Activated CD4-positive, CD25-positive, alpha-beta regulatory T cell (primary cell): ENCODE results near the gene NFU1.
"Not testable (repeated sequence)": the region's sequence is repeated elsewhere in the genome, so short reads cannot be mapped to it uniquely, and the experiment has no call there.

Experiments
- DNase-seq, 4 experiments: peaks; one replicate each; lab custom pipeline; 2025; lab: John Stamatoyannopoulos, UW

The NFU1 gene

DNA sequence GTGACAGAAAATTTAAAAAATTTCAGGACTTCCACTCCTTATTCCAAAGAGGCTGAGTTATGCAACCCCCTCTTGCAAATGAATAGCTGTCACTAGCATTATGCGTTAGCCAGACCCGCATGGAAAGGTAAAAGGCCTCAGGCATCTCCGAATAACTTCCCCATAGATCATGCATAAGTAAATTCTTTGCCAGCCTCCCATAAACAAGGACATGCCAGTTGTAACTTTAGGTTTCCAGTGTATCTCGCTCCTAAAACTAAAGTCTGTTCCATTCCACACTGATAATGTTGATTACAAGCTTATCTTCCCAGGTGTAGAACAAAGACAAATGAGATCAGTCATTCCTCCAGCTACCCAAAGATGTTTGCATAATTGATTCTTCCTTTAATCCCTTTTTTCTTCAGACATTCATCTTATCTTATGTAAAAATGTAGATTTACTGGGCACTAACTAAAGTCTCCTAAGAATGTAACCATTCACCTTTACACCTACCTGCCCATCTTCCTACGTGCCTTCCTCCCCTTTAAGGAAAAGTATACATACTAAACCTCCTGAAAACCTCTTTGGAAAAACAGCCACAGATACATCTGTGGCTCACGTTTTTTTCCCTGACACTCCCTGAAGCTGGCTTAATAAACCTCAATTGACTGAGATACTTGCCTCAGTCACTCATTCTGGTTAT is 13.6 kb upstream of the NFU1 start:
- no peak for DNase-seq

GRCh38 chr2:69449906-69450305 is 12.7 kb upstream of the NFU1 start:
- DNase-seq, result no peak

DNA sequence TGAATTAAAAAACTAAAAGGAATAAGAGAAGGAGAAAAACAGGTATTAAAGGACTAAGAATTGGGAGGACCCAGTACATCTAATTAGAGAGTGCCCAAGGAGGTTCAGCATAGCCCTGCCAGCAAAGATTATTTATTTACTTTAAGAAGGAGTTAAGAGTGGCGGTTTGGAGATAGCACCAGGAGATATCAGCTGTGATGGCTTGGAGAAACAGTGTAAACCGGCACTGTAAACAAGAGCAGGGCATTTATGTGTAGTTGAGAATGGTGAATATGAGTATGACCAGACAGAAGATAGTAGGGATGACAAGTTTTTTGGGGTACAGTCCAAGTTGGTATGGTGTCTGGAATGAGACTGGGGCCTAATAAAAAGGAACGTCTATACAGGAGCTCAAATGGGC is 6.4 kb upstream of the NFU1 start:
- DNase-seq, result not testable (repeated sequence)

GRCh38 chr2:69439499-69439898 is 2.3 kb upstream of the NFU1 start:
- not testable (repeated sequence) for DNase-seq

DNA sequence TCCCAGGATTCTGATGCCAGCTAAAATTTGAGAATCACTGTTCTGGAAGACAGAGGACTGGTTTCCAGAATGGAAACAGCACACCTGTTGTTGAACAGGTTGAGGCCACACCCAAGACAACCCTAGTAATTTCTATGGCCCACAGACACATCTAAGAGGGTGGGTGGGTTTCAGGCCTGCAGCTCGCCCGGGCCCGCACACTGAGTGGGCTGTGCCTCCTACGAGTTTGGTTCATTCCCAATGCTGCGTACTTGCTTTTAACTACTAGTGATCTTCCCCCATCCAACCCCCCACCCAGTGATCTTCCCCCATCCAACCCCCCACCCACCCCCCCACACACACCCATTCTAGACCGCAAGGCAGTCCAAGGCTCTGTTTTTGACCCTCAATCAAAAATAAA is 1.3 kb upstream of the NFU1 start:
- DNase-seq, result no peak

- DNase-seq, result no peak
Measured at GRCh38 chr2:69437751-69438154, 518 bp upstream of the NFU1 start.

GRCh38 chr2:69436596-69436937 is 668 bp downstream of the NFU1 start:
- DNase-seq, result no peak

DNA sequence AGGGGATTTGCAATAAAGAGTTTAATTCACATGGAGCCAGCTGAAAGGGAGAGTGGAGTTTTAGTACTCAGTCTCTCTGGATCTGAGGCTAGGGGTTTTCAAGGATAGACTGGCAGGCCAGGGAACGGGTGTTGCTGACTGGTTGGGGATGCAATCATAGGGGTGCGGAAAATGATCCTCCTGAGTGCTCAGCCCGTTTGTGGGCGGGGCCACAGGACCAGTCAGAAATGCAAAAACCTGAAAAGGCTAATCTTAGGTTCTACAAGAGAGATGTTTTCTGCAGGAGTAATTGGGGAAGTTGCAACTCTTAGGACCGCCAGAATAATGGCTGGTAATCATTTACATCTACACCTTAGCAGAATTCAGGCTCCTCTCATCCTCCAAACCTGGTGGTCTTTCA is 2.5 kb downstream of the NFU1 start:
- DNase-seq, result no peak

- DNase-seq, result no peak
Measured at GRCh38 chr2:69429491-69430183, 7.6 kb downstream of the NFU1 start.

DNA sequence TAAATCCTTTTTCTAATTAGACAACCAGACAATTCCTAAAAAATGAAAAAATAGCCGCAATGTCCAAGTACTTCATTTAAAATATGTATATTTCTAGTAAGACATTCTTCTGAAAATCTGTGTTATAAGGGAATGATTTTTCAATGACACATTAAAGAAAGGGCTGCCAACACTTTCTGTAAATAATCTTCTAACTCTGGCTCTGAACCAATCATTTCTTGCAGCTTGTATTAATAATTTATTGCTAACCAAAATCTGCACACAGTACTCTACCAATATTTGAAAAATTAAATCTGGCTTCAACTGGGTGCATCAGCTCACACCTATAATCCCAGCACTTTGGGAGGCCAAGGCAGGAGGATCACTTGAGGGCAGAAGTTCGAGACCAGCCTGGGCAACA is 8.3 kb downstream of the NFU1 start:
- DNase-seq, result no peak

GRCh38 chr2:69424419-69424818 is 12.8 kb downstream of the NFU1 start:
- DNase-seq, result no peak

- no peak for DNase-seq
Measured at GRCh38 chr2:69422198-69422597, 15.0 kb downstream of the NFU1 start.

GRCh38 chr2:69419111-69419510 is 18.1 kb downstream of the NFU1 start:
- DNase-seq, result not testable (repeated sequence)

DNA sequence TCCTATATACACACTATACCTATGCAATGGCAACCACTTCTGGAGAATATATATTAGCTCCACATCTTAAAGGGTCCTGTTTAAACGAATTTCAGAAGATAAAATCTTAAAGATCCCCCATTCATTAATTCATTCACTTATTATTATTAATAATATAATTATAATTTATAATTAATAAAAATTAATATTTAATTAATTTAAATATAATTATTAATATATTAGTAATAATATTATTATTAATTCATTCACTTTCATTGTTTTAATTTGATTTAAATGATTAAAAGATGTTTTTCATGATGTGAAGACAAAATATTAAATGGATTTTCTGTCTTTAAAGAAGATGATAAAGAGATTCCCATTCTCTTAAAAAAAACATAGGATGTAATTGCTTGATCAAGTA is 21.1 kb downstream of the NFU1 start:
- DNase-seq, result no peak

- DNase-seq, result no peak
Measured at GRCh38 chr2:69411120-69411519, 26.1 kb downstream of the NFU1 start.

- no peak for DNase-seq
Measured at GRCh38 chr2:69405306-69405705, 31.9 kb downstream of the NFU1 start.

- no peak for DNase-seq
Measured at GRCh38 chr2:69400121-69400520, 37.1 kb downstream of the NFU1 start.

DNA sequence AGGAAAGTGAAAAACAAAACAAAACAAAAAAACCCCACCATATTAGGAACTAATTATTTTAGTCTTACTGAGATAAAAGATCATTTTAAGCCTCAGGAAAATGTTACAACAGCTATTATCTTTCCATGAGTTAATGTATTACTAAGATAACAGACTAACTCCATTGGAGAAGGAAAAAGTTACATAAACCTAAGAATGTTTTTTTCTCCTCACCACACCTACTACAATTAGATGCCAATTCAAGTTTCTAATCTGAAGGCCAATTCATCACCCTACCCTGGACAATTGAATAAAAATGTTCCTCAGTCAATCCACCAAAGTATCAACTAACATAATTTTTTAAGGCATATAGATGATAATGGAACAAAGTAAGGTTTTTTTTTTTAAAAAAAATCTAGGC is 40.0 kb downstream of the NFU1 start:
- DNase-seq, result no peak

- no peak for DNase-seq
Measured at GRCh38 chr2:69395866-69396265, 41.4 kb downstream of the NFU1 start.

DNA sequence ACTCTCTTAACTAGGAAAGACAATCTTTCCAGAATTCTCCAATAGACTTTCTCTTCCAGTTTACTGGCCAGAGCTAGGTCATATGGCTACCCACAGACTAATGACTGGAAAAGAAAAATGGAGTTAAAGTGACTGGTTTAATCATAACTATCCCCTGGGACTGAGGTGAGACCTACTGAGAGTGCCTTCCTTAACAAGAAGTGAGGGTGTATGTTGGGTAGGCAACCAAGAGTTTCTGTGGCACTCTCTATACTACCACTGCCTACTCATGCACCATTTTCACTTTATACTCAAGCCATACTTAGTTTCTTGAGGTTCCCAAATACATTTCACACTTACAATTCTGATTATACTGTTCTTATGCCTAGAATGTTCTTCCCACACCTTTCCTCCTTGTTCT is 43.3 kb downstream of the NFU1 start:
- DNase-seq, result no peak

GRCh38 chr2:69390471-69390870 is 46.8 kb downstream of the NFU1 start:
- DNase-seq, result no peak

- DNase-seq, result no peak
Measured at GRCh38 chr2:69390001-69390400, 47.2 kb downstream of the NFU1 start.

DNA sequence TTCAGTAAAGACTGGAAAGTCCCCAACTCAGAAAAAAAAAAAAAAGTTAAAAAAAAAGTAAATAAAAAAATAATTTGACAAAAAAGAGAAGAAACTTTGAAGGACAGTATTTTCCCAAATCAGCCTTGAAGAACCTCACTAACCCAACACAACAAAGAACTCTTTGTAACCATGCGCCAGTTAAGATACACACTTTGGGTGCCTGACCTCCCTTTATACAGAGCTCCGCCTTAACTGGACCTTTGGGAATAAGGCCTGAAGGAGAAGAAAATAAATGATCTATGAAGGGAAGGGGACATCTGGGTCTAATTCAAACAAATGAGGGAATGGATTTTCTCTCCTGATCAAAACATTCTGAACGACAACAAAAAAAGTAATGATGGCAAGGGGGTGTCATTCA is 48.0 kb downstream of the NFU1 start:
- DNase-seq, result no peak
